HepG2 (cell line): ENCODE measurements around the gene PLEKHA8. TPM values are rescaled to one million over a fixed set of nuclear protein-coding genes. Genes with fewer than 3 reads are reported as not detected.

Experiments used
- ATF7 ChIP-seq, 2 experiments: fragments of 450-650 bp in 1 of 2; sonication (generic) in 1 of 2; formaldehyde crosslinking in 1 of 2; IDR thresholded peaks; 2 replicates each; pipeline versions ENCODE4 v1.4.0 to v1.6.1; 2016 to 2020; ENCODE audit warnings: antibody characterized with exemption in 1 of 2, mild to moderate bottlenecking in 1 of 2, missing genetic modification reagents in 1 of 2
- ERF ChIP-seq: IDR thresholded peaks from 2 replicates; pipeline ENCODE4 v1.6.1; 2018; ENCODE audit warnings: missing biosample characterization, missing genetic modification reagents
- FOXA1 ChIP-seq, 2 experiments: fragments of 450-650 bp in 1 of 2; sonication (generic) in 1 of 2; formaldehyde crosslinking in 1 of 2; IDR thresholded peaks; 2 replicates each; pipeline versions ENCODE4 v1.4.0 to v1.6.1; 2016 to 2020; ENCODE audit warnings: missing genetic modification reagents in 1 of 2
- HMG20A ChIP-seq: IDR thresholded peaks from 2 replicates; pipeline ENCODE4 v1.6.1; 2016; ENCODE audit warnings: borderline replicate concordance
- HNRNPLL ChIP-seq: fragments of 200-400 bp; formaldehyde crosslinking; IDR thresholded peaks from 2 replicates; pipeline ENCODE4 v1.6.1; 2017; ENCODE audit warnings: mild to moderate bottlenecking, low read depth, low read length; ENCODE audit not compliant: poor library complexity, severe bottlenecking
- KDM1A ChIP-seq: IDR thresholded peaks from 2 replicates; pipeline ENCODE4 v1.6.1; 2016; ENCODE audit warnings: missing compliant biosample characterization
- LCORL ChIP-seq, 2 experiments: fragments of 450-650 bp in 1 of 2; sonication (generic) in 1 of 2; formaldehyde crosslinking in 1 of 2; IDR thresholded peaks; 2 replicates each; pipeline versions ENCODE4 v1.5.0 to v1.6.1; 2017 to 2020; ENCODE audit warnings: antibody characterized with exemption in 1 of 2, missing genetic modification reagents in 1 of 2
- MTF2 ChIP-seq: sonication (generic); formaldehyde crosslinking; IDR thresholded peaks from 2 replicates; pipeline ENCODE4 v1.5.0; 2020; ENCODE audit warnings: missing genetic modification reagents, borderline replicate concordance
- NFKBIZ ChIP-seq: IDR thresholded peaks from 2 replicates; pipeline ENCODE4 v1.6.1; 2018; ENCODE audit warnings: missing genetic modification reagents, missing compliant biosample characterization
- PAF1 ChIP-seq: IDR thresholded peaks from 2 replicates; pipeline ENCODE4 v1.6.1; 2016; ENCODE audit warnings: missing genetic modification reagents, missing compliant biosample characterization
- PAX8 ChIP-seq: sonication (generic); formaldehyde crosslinking; IDR thresholded peaks from 2 replicates; pipeline ENCODE4 v1.8.0; 2022; ENCODE audit warnings: mild to moderate bottlenecking, missing genetic modification reagents, borderline replicate concordance
- ZFP36L2 ChIP-seq: sonication (generic); formaldehyde crosslinking; IDR thresholded peaks from 2 replicates; pipeline ENCODE4 v1.4.0; 2020; ENCODE audit warnings: missing genetic modification reagents
- ZFX ChIP-seq: sonication (generic); formaldehyde crosslinking; IDR thresholded peaks from 2 replicates; pipeline ENCODE4 v1.4.0; 2020; ENCODE audit warnings: mild to moderate bottlenecking, low read depth, missing genetic modification reagents, moderate library complexity
- ZNF180 ChIP-seq: sonication (generic); formaldehyde crosslinking; IDR thresholded peaks from 2 replicates; pipeline ENCODE4 v1.4.0; 2020; ENCODE audit warnings: low read depth, missing genetic modification reagents, borderline replicate concordance
- ZNF207 ChIP-seq: fragments of 450-650 bp; IDR thresholded peaks from 2 replicates; pipeline ENCODE4 v1.6.1; 2016; ENCODE audit warnings: antibody characterized with exemption, borderline replicate concordance
- ZNF446 ChIP-seq: sonication (generic); formaldehyde crosslinking; IDR thresholded peaks from 2 replicates; pipeline ENCODE4 v1.5.0; 2020; ENCODE audit warnings: mild to moderate bottlenecking, missing genetic modification reagents
- ZNF564 ChIP-seq: sonication (generic); formaldehyde crosslinking; IDR thresholded peaks from 2 replicates; pipeline ENCODE4 v1.8.1; 2023; ENCODE audit warnings: mild to moderate bottlenecking, missing genetic modification reagents
- ZNF569 ChIP-seq: sonication (generic); formaldehyde crosslinking; IDR thresholded peaks from 2 replicates; pipeline ENCODE4 v1.5.0; 2020; ENCODE audit warnings: mild to moderate bottlenecking, missing genetic modification reagents, moderate library complexity, borderline replicate concordance
- ZNF891 ChIP-seq: sonication (generic); formaldehyde crosslinking; IDR thresholded peaks from 2 replicates; pipeline ENCODE4 v1.5.0; 2020; ENCODE audit warnings: mild to moderate bottlenecking, missing genetic modification reagents
- ZSCAN31 ChIP-seq: sonication (generic); formaldehyde crosslinking; IDR thresholded peaks from 2 replicates; pipeline ENCODE4 v1.5.0; 2020; ENCODE audit warnings: low read depth, mild to moderate bottlenecking, missing genetic modification reagents
- polyA plus RNA-seq, 8 experiments: library from polyadenylated mRNA; depleted of rRNA in 3 of 8; stranded (reverse) in 7 of 8; unstranded in 1 of 8; fragments of >200 nt; fragmentation: Illumina TruSeq in 4 of 8; extraction: Trizol in 4 of 8; gene quantifications; 2 replicates each; pipeline versions ENCODE4 v1.2.1 to v1.2.3, GENCODE V29; 2011 to 2016; ENCODE audit warnings: low read depth in 4 of 8, missing spikeins in 1 of 8, mixed read lengths in 1 of 8; ENCODE audit not compliant: insufficient read depth in 1 of 8
- total RNA-seq, 5 experiments: library from RNA; depleted of rRNA; stranded (reverse); fragments of >200 nt; fragmentation: Illumina TruSeq; extraction: Trizol; gene quantifications; 2 replicates each; pipeline ENCODE4 v1.2.3, GENCODE V29; 2016; ENCODE audit warnings: low read depth in 1 of 5
- TF ChIP-seq, protein P1 (sequence below): sonication (generic); formaldehyde crosslinking; IDR thresholded peaks from 2 replicates; pipeline ENCODE4 v1.4.0; 2020; ENCODE audit warnings: missing genetic modification reagents
- TF ChIP-seq, protein P2 (sequence below): sonication (generic); formaldehyde crosslinking; IDR thresholded peaks from 2 replicates; pipeline ENCODE4 v1.5.0; 2020; ENCODE audit warnings: mild to moderate bottlenecking, low read depth, missing genetic modification reagents, borderline replicate concordance
- TF ChIP-seq, protein P3 (sequence below): sonication (generic); formaldehyde crosslinking; IDR thresholded peaks from 2 replicates; pipeline ENCODE4 v1.4.0; 2020; ENCODE audit warnings: missing genetic modification reagents, borderline replicate concordance
- TF ChIP-seq, protein P4 (sequence below): sonication (generic); formaldehyde crosslinking; IDR thresholded peaks from 2 replicates; pipeline ENCODE4 v1.5.0; 2020; ENCODE audit warnings: missing genetic modification reagents

PLEKHA8 gene
- total and polyA plus RNA-seq, 2 of the 13 experiments (the other 11 are each of a cell fraction or from before 2014, with no cell fraction given), result 12.5 to 26.4 TPM

DNA sequence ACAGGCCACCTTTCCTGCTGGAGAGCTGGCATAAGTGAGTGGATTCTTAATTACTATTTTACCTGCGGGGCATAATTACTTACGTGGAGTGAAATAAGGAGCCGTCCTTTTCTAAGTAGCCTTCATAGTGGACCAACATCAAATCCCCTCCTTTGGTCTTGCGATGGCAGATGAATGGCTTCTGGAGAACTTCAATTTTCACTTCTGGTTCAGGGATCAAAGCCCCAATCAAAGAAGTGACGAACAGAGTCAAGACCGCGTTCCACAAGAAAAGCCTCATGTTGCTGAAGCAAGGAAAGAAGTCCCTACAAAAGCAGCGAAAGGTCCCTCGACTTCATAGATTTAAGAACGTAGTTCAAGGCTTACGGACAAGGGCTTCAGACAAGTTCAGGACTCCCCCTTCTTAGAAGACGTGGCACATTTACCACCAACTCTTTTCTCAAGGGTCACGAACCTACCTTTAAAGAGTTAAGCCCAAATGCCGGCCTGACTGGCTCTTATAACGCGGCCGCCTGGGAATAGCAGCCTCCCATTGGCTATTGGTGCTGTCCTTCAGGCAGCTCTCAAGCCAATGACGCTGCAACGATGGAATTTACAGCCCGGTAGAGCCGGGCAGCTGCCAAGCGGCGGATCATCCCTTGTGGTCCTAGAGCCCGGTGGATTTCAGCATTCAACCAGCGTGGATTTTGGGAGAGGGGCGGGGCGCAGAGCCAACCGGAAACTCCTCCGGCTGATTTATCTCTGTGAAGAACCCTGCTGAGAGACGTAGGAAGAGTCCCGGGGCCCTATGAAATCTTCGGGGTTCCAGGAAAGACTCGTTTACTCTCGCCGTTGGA is 1.8 kb upstream of the PLEKHA8 start, which contains the start of gene FKBP14 (continued):
- TF ChIP-seq PAX8 (no peak), ZFX (no peak; the same call in 1 of the 2 replicates), KDM1A (CRISPR knock-in tag) (no peak), PAF1 (no peak), ZFP36L2 (no peak), ZNF207 (no peak), ATF7 (IDR thresholded peaks at IDR 0.05) (no peak), ATF7 (CRISPR knock-in tag; IDR thresholded peaks at IDR 0.05) (no peak), HMG20A (no peak), ZNF569 (CRISPR knock-in tag) (no peak), ZNF891 (no peak), ZNF180 (CRISPR knock-in tag) (no peak), ERF (CRISPR knock-in tag) (no peak), LCORL (IDR thresholded peaks at IDR 0.05) (peak; percentile 62), LCORL (CRISPR knock-in tag; IDR thresholded peaks at IDR 0.05) (peak; percentile 90), ZSCAN31 (CRISPR knock-in tag) (no peak), NFKBIZ (CRISPR knock-in tag) (peak; percentile 36; the same call in 1 of the 2 replicates), MTF2 (no peak), FOXA1 (IDR thresholded peaks at IDR 0.05) (no peak), FOXA1 (CRISPR knock-in tag; IDR thresholded peaks at IDR 0.05) (no peak), ZNF446 (CRISPR knock-in tag) (no peak), HNRNPLL (no peak), ZNF564 (CRISPR knock-in tag) (no peak)
- TF ChIP-seq, protein P1, sequence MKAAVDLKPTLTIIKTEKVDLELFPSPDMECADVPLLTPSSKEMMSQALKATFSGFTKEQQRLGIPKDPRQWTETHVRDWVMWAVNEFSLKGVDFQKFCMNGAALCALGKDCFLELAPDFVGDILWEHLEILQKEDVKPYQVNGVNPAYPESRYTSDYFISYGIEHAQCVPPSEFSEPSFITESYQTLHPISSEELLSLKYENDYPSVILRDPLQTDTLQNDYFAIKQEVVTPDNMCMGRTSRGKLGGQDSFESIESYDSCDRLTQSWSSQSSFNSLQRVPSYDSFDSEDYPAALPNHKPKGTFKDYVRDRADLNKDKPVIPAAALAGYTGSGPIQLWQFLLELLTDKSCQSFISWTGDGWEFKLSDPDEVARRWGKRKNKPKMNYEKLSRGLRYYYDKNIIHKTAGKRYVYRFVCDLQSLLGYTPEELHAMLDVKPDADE, result no peak
- TF ChIP-seq, protein P2, sequence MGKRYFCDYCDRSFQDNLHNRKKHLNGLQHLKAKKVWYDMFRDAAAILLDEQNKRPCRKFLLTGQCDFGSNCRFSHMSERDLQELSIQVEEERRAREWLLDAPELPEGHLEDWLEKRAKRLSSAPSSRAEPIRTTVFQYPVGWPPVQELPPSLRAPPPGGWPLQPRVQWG, result no peak
- TF ChIP-seq, protein P3, sequence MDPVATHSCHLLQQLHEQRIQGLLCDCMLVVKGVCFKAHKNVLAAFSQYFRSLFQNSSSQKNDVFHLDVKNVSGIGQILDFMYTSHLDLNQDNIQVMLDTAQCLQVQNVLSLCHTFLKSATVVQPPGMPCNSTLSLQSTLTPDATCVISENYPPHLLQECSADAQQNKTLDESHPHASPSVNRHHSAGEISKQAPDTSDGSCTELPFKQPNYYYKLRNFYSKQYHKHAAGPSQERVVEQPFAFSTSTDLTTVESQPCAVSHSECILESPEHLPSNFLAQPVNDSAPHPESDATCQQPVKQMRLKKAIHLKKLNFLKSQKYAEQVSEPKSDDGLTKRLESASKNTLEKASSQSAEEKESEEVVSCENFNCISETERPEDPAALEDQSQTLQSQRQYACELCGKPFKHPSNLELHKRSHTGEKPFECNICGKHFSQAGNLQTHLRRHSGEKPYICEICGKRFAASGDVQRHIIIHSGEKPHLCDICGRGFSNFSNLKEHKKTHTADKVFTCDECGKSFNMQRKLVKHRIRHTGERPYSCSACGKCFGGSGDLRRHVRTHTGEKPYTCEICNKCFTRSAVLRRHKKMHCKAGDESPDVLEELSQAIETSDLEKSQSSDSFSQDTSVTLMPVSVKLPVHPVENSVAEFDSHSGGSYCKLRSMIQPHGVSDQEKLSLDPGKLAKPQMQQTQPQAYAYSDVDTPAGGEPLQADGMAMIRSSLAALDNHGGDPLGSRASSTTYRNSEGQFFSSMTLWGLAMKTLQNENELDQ (CRISPR knock-in tag), result no peak
- TF ChIP-seq, protein P4, sequence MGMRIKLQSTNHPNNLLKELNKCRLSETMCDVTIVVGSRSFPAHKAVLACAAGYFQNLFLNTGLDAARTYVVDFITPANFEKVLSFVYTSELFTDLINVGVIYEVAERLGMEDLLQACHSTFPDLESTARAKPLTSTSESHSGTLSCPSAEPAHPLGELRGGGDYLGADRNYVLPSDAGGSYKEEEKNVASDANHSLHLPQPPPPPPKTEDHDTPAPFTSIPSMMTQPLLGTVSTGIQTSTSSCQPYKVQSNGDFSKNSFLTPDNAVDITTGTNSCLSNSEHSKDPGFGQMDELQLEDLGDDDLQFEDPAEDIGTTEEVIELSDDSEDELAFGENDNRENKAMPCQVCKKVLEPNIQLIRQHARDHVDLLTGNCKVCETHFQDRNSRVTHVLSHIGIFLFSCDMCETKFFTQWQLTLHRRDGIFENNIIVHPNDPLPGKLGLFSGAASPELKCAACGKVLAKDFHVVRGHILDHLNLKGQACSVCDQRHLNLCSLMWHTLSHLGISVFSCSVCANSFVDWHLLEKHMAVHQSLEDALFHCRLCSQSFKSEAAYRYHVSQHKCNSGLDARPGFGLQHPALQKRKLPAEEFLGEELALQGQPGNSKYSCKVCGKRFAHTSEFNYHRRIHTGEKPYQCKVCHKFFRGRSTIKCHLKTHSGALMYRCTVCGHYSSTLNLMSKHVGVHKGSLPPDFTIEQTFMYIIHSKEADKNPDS, result no peak
